ENCODE results near the gene MESP2. TPM values are rescaled to one million over a fixed set of nuclear protein-coding genes. Genes with fewer than 3 reads are reported as not detected.

Gene MESP2
- total RNA-seq, 1 experiment from 2014 or later = 1.1 TPM

DNA sequence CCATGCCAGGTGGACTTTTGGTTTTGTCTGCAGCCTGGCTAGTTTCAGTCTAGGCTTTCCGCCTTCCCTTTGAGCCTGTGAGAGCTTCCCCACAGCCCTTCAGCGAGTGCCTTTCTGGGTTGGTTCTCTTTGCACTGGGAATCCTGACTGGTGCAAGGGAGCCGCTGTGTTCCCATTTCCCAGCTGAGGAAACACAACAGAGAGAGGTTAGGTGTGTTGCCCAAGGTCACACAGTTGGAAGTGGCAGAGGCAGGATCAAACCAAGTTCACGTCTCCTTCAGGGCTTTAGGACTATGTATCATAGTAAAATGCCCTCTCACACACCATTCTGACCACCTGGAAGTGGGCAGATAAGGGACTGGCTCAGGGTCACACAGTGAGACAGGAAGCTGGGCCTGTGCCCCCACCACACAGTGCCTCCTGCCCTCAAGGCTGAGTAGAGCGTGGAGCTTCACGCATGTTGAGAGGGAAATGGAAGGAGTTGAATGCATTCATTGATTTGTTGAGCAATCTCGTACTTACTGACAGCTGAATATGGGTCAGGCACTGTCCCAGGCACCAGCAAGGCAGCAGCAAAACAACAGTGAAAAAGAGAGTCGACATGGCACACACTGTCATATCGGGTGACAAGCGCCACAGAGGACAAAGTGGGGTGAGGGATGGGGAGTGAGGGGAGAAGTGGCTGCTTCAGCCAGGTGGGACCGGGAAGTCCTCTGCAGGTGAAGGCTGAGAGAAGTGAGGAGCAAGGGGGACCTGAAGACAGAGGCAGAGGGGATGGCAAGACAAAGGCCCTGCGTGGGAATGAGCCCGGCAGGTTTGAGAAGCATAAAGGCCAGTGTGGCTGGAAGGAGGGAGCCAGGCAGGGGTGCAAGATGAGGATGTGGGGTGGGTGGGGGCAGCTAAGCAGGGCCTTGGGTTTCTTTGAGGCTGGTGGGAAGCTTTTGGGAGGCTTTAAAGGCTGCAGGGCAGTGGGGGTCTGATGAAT, 50.8 kb downstream of the MESP2 start:
- Histone ChIP-seq H3K9me3 (ENCODE audit: control insufficient read depth, insufficient read depth, low read depth, low read length) (no peaks in the 10 kb centered on the region), H3K36me3 (ENCODE audit: control insufficient read depth, insufficient read depth, low read length) (no peaks in the 10 kb centered on the region), H3K4me1 (ENCODE audit: control insufficient read depth, insufficient read depth, low read length) (peaks cover 56% of the 10 kb centered on the region), H3K27ac (ENCODE audit: low read length) (peak overlapping the region; percentile 0), H3K4me3 (ENCODE audit: low read depth in 2 of 2, low read length in 2 of 2) (no peak overlapping the region), H3K27me3 (ENCODE audit: control insufficient read depth, insufficient read depth, low read length) (no peaks in the 10 kb centered on the region)
- CTCF ChIA-PET = no interaction called here
- no peak for TF ChIP-seq SIN3A (IDR thresholded peaks at IDR 0.05; ENCODE audit: borderline replicate concordance, insufficient read depth, low read depth, low read length)
- TF ChIP-seq, protein P1, sequence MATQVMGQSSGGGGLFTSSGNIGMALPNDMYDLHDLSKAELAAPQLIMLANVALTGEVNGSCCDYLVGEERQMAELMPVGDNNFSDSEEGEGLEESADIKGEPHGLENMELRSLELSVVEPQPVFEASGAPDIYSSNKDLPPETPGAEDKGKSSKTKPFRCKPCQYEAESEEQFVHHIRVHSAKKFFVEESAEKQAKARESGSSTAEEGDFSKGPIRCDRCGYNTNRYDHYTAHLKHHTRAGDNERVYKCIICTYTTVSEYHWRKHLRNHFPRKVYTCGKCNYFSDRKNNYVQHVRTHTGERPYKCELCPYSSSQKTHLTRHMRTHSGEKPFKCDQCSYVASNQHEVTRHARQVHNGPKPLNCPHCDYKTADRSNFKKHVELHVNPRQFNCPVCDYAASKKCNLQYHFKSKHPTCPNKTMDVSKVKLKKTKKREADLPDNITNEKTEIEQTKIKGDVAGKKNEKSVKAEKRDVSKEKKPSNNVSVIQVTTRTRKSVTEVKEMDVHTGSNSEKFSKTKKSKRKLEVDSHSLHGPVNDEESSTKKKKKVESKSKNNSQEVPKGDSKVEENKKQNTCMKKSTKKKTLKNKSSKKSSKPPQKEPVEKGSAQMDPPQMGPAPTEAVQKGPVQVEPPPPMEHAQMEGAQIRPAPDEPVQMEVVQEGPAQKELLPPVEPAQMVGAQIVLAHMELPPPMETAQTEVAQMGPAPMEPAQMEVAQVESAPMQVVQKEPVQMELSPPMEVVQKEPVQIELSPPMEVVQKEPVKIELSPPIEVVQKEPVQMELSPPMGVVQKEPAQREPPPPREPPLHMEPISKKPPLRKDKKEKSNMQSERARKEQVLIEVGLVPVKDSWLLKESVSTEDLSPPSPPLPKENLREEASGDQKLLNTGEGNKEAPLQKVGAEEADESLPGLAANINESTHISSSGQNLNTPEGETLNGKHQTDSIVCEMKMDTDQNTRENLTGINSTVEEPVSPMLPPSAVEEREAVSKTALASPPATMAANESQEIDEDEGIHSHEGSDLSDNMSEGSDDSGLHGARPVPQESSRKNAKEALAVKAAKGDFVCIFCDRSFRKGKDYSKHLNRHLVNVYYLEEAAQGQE (IDR thresholded peaks at IDR 0.05; ENCODE audit: insufficient read depth in 1 of 2, low read depth in 2 of 2, low read length in 1 of 2) = no peak
- no peak for TF ChIP-seq TCF7L2 (IDR thresholded peaks at IDR 0.05; ENCODE audit: low read depth, low read length)
- TF ChIP-seq POLR2AphosphoS5 (IDR thresholded peaks at IDR 0.05; ENCODE audit: low read depth, low read length) = no peak
- TF ChIP-seq, protein P2, sequence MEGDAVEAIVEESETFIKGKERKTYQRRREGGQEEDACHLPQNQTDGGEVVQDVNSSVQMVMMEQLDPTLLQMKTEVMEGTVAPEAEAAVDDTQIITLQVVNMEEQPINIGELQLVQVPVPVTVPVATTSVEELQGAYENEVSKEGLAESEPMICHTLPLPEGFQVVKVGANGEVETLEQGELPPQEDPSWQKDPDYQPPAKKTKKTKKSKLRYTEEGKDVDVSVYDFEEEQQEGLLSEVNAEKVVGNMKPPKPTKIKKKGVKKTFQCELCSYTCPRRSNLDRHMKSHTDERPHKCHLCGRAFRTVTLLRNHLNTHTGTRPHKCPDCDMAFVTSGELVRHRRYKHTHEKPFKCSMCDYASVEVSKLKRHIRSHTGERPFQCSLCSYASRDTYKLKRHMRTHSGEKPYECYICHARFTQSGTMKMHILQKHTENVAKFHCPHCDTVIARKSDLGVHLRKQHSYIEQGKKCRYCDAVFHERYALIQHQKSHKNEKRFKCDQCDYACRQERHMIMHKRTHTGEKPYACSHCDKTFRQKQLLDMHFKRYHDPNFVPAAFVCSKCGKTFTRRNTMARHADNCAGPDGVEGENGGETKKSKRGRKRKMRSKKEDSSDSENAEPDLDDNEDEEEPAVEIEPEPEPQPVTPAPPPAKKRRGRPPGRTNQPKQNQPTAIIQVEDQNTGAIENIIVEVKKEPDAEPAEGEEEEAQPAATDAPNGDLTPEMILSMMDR (IDR thresholded peaks at IDR 0.05) = no peak
- POLR2A ChIA-PET = interaction anchor here (0.7 kb wide), 1 partner anchor 176 kb away, joined by 4 read pairs; no protein-coding TSS in a partner anchor
- in situ Hi-C loops (cut with HindIII; ENCODE audit: low pct_unique_long_range_greater_than_20kb, low sequenced_read_pairs) (no loop called here), intact Hi-C loops (cut with micrococcal nuclease; ENCODE audit: unreplicated experiment) (no loop called here)
- BruUV-seq (replicated peaks) = no TSS peak
- ATAC-seq (no peak), DNase-seq (ENCODE audit: low read depth, low spot score) (no peak)

DNA sequence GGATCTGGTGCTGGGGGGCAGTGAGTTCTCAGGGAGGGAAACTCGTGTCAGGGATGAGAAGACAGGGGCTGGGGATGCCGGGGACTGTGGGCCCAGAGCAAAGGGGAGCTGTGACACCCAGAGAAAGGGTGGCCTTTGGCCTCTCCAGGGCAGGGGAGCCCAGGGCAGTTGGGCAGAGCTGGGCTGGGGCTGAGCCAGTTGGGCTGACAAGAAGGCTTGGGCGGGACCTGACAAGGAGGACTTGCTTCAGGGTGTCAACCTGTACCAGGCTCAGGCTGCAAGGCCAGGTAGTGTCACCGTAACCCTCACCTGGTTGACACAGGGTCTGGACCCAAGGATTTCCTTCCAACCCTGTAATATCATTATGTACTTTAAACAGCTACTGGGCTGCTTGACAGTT, 51.7 kb downstream of the MESP2 start:
- peak; percentile 16 for ATAC-seq
- in situ Hi-C loops (cut with HindIII; ENCODE audit: low pct_unique_long_range_greater_than_20kb, low sequenced_read_pairs) = no loop called here
- BruUV-seq (replicated peaks) = no TSS peak
- Histone ChIP-seq H3K27ac (ENCODE audit: low read length) (peak overlapping the region; percentile 84), H3K4me1 (ENCODE audit: control insufficient read depth, insufficient read depth, low read length) (peaks cover 48% of the 10 kb centered on the region), H3K27me3 (ENCODE audit: control insufficient read depth, insufficient read depth, low read length) (no peaks in the 10 kb centered on the region), H3K36me3 (ENCODE audit: control insufficient read depth, insufficient read depth, low read length) (no peaks in the 10 kb centered on the region), H3K4me3 (ENCODE audit: low read depth in 2 of 2, low read length in 2 of 2) (no peak overlapping the region), H3K9me3 (ENCODE audit: control insufficient read depth, insufficient read depth, low read depth, low read length) (no peaks in the 10 kb centered on the region)
- intact Hi-C loops (cut with micrococcal nuclease; ENCODE audit: unreplicated experiment) = no loop called here
- POLR2A ChIA-PET = interaction anchor here (0.6 kb wide), 1 partner anchor 10 kb away, joined by 5 read pairs; no protein-coding TSS in a partner anchor
- CTCF ChIA-PET = no interaction called here
- DNase-seq (ENCODE audit: low read depth, low spot score) = no peak
- TF ChIP-seq, protein P2 (IDR thresholded peaks at IDR 0.05) = no peak
- TF ChIP-seq POLR2AphosphoS5 (IDR thresholded peaks at IDR 0.05; ENCODE audit: low read depth, low read length) (no peak), SIN3A (IDR thresholded peaks at IDR 0.05; ENCODE audit: borderline replicate concordance, insufficient read depth, low read depth, low read length) (no peak), TCF7L2 (IDR thresholded peaks at IDR 0.05; ENCODE audit: low read depth, low read length) (no peak)
- TF ChIP-seq, protein P1 (IDR thresholded peaks at IDR 0.05; ENCODE audit: insufficient read depth in 1 of 2, low read depth in 2 of 2, low read length in 1 of 2) = no peak
